Chondrocyte (in vitro differentiated cells): ENCODE measurements around the gene BARX2. TPM values are rescaled to one million over a fixed set of nuclear protein-coding genes. Genes with fewer than 3 reads are reported as not detected.

Experiments used
- DNase-seq: peaks from one replicate; pipeline ENCODE4 v3.0.0; 2021; ENCODE audit warnings: mixed read lengths, low spot score
- H3K27ac Mint-ChIP-seq: one replicate; pipeline ENCODE4 v1.8.0; 2021; ENCODE audit warnings: mild to moderate bottlenecking, moderate library complexity, mixed read lengths; ENCODE audit not compliant: unreplicated experiment
- H3K27me3 Mint-ChIP-seq: 2 replicates; pipeline ENCODE4 v1.8.0; 2021; ENCODE audit warnings: low read depth, mixed read lengths
- H3K36me3 Mint-ChIP-seq: 2 replicates; pipeline ENCODE4 v1.8.0; 2021; ENCODE audit warnings: low read depth, mixed read lengths
- H3K4me1 Mint-ChIP-seq: 2 replicates; pipeline ENCODE4 v1.8.0; 2021; ENCODE audit warnings: low read depth, mild to moderate bottlenecking, mixed read lengths
- H3K4me3 Mint-ChIP-seq: one replicate; pipeline ENCODE4 v1.8.0; 2021; ENCODE audit warnings: mild to moderate bottlenecking, moderate library complexity, mixed read lengths; ENCODE audit not compliant: unreplicated experiment
- H3K9me3 Mint-ChIP-seq: 2 replicates; pipeline ENCODE4 v1.8.0; 2021; ENCODE audit warnings: low read depth, mixed read lengths
- total RNA-seq: library from RNA; stranded (reverse); gene quantifications from 3 replicates; pipeline ENCODE4 v1.2.1, GENCODE V29; 2021
- TF ChIP-seq, protein P1 (sequence below): fragments of 200-600 bp; sonication (generic); IDR thresholded peaks from 2 replicates; pipeline ENCODE4 v1.5.0; 2021; ENCODE audit warnings: antibody characterized with exemption, mild to moderate bottlenecking, moderate library complexity

BARX2 gene
- total RNA-seq, 1 donor from 2014 or later = not detected

DNA sequence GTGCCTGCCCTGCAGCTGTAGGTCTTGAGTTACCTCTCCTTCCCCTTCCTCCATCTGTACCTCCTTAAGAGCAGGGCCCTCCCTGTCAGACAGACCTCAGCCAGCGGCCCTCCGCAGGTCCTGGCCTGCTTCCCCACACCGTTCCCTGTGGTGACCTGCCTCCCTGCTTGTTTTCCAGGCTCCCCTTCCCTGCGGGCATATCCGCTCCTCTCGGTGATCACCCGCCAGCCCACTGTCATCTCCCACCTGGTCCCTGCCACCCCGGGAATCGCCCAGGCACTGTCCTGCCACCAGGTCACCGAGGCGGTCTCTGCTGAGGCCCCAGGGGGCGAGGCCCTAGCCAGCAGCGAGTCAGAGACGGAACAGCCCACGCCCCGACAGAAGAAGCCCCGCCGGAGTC, 60.9 kb downstream of the BARX2 start:
- Mint-ChIP-seq H3K27me3 (no peaks in the 10 kb centered on the region), H3K9me3 (peaks cover 6% of the 10 kb centered on the region), H3K4me1 (peaks cover 3% of the 10 kb centered on the region), H3K27ac (no peak overlapping the region), H3K4me3 (no peak overlapping the region), H3K36me3 (no peaks in the 10 kb centered on the region)
- DNase-seq = no peak
- TF ChIP-seq, protein P1, sequence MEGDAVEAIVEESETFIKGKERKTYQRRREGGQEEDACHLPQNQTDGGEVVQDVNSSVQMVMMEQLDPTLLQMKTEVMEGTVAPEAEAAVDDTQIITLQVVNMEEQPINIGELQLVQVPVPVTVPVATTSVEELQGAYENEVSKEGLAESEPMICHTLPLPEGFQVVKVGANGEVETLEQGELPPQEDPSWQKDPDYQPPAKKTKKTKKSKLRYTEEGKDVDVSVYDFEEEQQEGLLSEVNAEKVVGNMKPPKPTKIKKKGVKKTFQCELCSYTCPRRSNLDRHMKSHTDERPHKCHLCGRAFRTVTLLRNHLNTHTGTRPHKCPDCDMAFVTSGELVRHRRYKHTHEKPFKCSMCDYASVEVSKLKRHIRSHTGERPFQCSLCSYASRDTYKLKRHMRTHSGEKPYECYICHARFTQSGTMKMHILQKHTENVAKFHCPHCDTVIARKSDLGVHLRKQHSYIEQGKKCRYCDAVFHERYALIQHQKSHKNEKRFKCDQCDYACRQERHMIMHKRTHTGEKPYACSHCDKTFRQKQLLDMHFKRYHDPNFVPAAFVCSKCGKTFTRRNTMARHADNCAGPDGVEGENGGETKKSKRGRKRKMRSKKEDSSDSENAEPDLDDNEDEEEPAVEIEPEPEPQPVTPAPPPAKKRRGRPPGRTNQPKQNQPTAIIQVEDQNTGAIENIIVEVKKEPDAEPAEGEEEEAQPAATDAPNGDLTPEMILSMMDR = no peak

DNA sequence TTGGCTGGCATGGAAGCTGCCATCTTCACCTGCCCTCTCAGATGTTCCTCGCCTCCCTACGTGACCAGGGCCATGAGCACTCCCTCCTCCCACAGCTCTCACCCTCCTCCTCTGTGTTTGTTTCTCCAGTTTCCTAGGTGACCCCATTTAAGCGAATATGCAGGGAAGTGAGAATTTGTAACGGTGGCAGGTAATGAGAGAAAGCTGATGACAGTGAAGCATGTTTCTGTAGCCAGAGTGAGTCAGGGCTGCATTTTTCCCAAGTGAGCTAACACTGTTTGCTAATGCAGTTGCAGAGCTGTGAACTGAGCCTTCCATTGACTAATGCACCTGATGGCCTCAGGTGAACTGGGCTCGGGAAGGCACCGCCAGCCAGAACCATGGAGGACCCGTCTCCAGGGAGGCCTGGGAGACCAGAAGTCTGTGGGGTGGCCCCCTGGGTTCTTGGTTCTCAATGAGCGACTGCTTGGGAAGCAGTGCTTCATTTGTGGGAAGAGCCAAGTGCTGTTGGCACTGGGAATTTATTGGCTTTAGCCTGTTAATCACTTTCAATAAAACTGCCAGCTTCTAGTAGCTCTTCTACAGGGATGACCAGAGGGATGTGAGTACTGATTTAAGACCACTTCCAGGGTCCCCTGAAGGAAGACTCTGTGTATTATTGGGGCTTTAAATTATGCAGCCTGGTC, 64.5 kb downstream of the BARX2 start:
- H3K36me3 Mint-ChIP-seq = no peaks in the 10 kb centered on the region
- H3K9me3 Mint-ChIP-seq = peaks cover 2% of the 10 kb centered on the region
- TF ChIP-seq, protein P1 = no peak
- no peak for DNase-seq
- peaks cover 3% of the 10 kb centered on the region for H3K4me1 Mint-ChIP-seq
- H3K27ac Mint-ChIP-seq = no peak overlapping the region
- peaks cover 2% of the 10 kb centered on the region for H3K27me3 Mint-ChIP-seq
- no peak overlapping the region for H3K4me3 Mint-ChIP-seq

DNA sequence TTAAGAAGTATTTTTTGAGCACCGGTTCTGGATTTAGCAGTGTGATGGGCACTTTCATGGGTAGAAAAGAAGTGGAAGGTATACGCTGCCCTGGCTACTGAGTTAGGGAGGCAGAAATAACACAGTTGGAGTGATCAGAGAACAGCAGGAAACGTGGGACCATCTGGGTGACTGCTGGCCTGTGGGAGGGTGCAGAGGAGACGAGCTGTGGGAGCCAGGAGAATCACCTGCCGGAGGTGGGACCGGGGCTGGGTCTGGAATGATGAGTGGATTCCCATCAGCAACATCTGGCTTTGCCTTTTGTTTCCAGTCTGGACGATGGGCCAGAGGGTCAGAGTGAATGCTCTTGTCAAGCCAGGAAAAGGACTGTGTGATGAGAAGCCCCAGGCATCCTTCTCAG, 66.5 kb downstream of the BARX2 start:
- Mint-ChIP-seq H3K9me3 (peaks cover 2% of the 10 kb centered on the region), H3K4me3 (no peak overlapping the region), H3K4me1 (peaks cover 3% of the 10 kb centered on the region), H3K27me3 (peaks cover 2% of the 10 kb centered on the region), H3K36me3 (no peaks in the 10 kb centered on the region), H3K27ac (no peak overlapping the region)
- TF ChIP-seq, protein P1 = no peak
- no peak for DNase-seq

DNA sequence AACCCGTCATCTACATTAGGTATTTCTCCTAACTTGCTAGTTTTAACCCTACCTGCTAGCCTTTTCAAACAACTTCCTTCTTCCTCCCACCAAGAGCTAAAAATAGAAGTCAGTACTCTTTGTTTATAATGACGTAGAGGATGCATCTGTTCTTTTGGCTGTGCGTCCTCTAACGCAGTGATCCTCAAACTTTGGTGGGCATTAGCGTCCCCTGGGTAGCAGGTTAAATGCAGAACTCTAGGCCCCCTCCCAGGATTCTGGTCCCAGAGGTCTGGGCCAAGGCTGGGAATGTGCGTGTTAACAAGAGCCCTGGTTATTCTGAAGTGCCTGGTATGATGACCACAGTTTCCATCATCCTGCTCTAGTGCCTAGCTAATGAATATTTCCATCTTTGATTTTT, 67.6 kb downstream of the BARX2 start:
- peaks cover 8% of the 10 kb centered on the region for H3K9me3 Mint-ChIP-seq
- H3K4me1 Mint-ChIP-seq = peaks cover 3% of the 10 kb centered on the region
- no peak overlapping the region for H3K27ac Mint-ChIP-seq
- H3K4me3 Mint-ChIP-seq = no peak overlapping the region
- peaks cover 2% of the 10 kb centered on the region for H3K27me3 Mint-ChIP-seq
- TF ChIP-seq, protein P1 = no peak
- H3K36me3 Mint-ChIP-seq = no peaks in the 10 kb centered on the region
- DNase-seq = no peak

DNA sequence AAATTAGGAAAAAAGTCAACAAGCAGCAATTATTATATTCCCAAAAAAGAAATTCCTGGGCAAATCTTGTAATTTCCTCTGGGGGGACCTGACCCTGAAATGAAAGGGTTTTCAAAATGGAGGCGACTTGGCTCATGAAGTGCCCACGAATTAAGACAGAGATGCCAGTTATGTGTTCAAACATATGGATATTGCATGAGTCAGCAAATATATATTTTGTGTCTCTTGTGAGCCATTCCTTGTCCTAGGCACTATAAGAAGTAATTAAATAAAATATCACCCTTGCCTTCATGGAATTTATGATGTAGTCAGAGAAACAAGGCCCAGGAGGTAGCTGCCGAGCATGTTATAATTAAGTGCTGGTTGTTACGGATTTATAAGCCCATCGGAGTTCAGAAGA, 68.6 kb downstream of the BARX2 start:
- Mint-ChIP-seq H3K9me3 (peaks cover 14% of the 10 kb centered on the region), H3K4me3 (no peak overlapping the region), H3K4me1 (peaks cover 3% of the 10 kb centered on the region), H3K27ac (no peak overlapping the region), H3K36me3 (no peaks in the 10 kb centered on the region), H3K27me3 (peaks cover 5% of the 10 kb centered on the region)
- DNase-seq = no peak
- TF ChIP-seq, protein P1 = no peak
